ENCODE results near the gene ITGB8.

- TF ChIP-seq POLR2AphosphoS5 (IDR thresholded peaks at IDR 0.05; ENCODE audit: low read depth) (no peak), CTCF (IDR thresholded peaks at IDR 0.05; ENCODE audit: insufficient read depth, low read length) (no peak), GABPA (IDR thresholded peaks at IDR 0.05; ENCODE audit: low read depth) (no peak)
These were observed 34.0 kb downstream of the ITGB8 start for GRCh38 chr7:20364571-20365196.
